Liver (tissue), 3 donors: ENCODE results near the gene EGFLAM.

ENCODE experiments used
- TAF1 ChIP-seq: conservative IDR thresholded peaks from 2 replicates; pipeline ENCODE4 v1.6.1; 2016; ENCODE audit warnings: antibody characterized with exemption, mild to moderate bottlenecking
- YY1 ChIP-seq: IDR thresholded peaks from 2 replicates; pipeline ENCODE4 v1.6.1; 2016; ENCODE audit warnings: antibody characterized with exemption, mild to moderate bottlenecking
- TF ChIP-seq, protein P1 (sequence below): IDR thresholded peaks from 2 replicates; pipeline ENCODE4 v1.6.1; 2016; ENCODE audit warnings: antibody characterized with exemption
- TF ChIP-seq, protein P2 (sequence below): fragments of 150-350 bp; IDR thresholded peaks from 2 replicates; pipeline ENCODE4 v1.5.1; 2017; ENCODE audit warnings: improper control_type of control experiment, low read depth, low read length; ENCODE audit not compliant: missing input control
- donor health status: healthy.
- donor health status: healthy.

DNA sequence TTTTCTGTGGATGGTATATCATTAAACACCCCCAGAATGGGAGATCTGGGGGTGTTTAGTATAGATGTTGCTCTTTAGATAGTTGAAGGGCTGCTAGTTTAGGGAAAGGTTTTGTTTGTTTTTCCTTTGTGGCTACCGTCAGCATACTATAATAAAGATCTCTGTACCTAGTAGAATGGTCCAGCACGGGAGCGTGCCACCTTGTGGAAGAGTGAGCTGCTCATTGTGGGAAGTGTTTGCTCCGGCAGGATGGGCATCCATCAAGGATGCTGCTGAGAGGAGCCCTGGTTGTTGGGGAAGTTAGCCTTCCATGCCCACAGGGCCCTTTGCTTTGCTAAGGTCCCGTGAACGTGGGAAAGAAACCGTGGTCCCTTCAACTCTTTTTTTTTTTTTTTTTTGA is 185.0 kb downstream of the EGFLAM start:
- TF ChIP-seq, protein P1, sequence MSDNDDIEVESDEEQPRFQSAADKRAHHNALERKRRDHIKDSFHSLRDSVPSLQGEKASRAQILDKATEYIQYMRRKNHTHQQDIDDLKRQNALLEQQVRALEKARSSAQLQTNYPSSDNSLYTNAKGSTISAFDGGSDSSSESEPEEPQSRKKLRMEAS = no peak
- TF ChIP-seq, protein P2, sequence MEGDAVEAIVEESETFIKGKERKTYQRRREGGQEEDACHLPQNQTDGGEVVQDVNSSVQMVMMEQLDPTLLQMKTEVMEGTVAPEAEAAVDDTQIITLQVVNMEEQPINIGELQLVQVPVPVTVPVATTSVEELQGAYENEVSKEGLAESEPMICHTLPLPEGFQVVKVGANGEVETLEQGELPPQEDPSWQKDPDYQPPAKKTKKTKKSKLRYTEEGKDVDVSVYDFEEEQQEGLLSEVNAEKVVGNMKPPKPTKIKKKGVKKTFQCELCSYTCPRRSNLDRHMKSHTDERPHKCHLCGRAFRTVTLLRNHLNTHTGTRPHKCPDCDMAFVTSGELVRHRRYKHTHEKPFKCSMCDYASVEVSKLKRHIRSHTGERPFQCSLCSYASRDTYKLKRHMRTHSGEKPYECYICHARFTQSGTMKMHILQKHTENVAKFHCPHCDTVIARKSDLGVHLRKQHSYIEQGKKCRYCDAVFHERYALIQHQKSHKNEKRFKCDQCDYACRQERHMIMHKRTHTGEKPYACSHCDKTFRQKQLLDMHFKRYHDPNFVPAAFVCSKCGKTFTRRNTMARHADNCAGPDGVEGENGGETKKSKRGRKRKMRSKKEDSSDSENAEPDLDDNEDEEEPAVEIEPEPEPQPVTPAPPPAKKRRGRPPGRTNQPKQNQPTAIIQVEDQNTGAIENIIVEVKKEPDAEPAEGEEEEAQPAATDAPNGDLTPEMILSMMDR = no peak
- TF ChIP-seq YY1 = no peak
- no peak for TF ChIP-seq TAF1
